Right ventricle myocardium superior (tissue), 1 donor: ENCODE results near the gene NFATC1. TPM values are rescaled to one million over a fixed set of nuclear protein-coding genes. Genes with fewer than 3 reads are reported as not detected.
A peak's percentile ranks its signal among the peaks of the same experiment; 100 is the strongest.

Experiments used
- ATAC-seq: fragments of 200-7000 bp; cut with Tn5 transposase; one replicate; pipeline ENCODE4 v1.9.1; 2020; ENCODE audit warnings: mild to moderate bottlenecking; ENCODE audit not compliant: poor library complexity
- DNase-seq: peaks from one replicate; pipeline ENCODE4 v3.0.0-alpha.2; 2020
- intact Hi-C: fragments of 100-400 bp; cut with DNase I; formaldehyde crosslinking; loops from one replicate; pipeline ENCODE4 v1.11.2; 2022
- total RNA-seq: library from RNA; stranded (reverse); fragmentation: NEBNext Ultra II Directional; extraction: Animal tissue kit (Norgen Biotek cat#: 25700); gene quantifications from one replicate; pipeline ENCODE4 v1.2.1, GENCODE V29; 2021
- donor health status: DM: no; HTN: yes; CAD: no; lungs with severe emphysema.

The NFATC1 gene
- total RNA-seq, 1 donor from 2014 or later, result 19.8 TPM

DNA sequence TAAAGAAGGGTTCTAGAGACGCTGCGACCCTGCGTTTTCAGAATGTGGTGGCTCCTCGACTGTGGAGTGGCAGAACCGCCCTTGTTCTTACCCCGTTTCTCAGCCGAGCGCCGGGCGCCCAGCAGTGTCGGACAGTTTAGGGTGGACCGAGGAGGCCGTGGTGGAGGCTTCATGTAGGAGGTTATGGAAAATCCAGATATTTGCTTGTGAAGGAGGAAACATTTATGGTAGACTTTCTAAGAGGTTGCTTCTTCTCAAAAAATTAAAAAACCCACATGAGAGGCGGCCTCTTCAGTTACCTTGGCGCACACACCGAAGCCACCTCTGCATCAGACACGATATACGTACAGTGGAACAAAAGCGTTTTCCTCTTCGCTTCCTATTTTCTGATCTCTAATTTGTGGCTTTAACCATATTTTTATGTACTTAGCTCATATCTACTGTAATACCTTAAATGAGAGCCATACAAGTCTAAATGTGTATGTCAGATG, 120.8 kb downstream of the NFATC1 start:
- DNase-seq, result no peak
- intact Hi-C loops, result no loop called here
- no peak for ATAC-seq

GRCh38 chr18:79517341-79517740, 121.6 kb downstream of the NFATC1 start:
- DNase-seq (no peak), ATAC-seq (no peak)
- intact Hi-C loops, result no loop called here

GRCh38 chr18:79518028-79518682, 122.4 kb downstream of the NFATC1 start:
- intact Hi-C loops, result no loop called here
- ATAC-seq (no peak), DNase-seq (no peak)

DNA sequence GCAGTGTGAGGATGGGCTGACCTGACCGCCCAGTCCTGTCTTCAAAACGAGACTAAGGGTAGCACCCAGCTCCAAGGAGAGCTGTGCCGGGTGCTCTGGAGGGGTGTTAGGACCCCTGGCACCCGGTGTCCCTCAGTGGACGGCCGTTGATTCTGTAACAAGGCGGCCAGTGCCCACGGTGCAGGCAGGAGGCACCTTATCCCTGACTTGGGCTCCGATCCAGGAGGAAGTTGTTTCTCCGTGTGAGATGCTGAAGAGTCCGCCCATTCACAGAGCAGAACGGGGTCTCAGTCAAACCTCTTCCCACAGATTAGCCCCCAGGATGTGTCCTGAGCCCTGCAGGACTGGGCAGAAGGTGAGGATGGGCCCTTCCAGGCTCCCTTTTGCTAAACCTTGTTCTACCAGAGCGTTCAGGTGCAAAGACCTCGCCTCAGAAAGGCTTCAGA, 123.0 kb downstream of the NFATC1 start:
- no peak for ATAC-seq
- intact Hi-C loops, result no loop called here
- no peak for DNase-seq

- peak; percentile 33 for ATAC-seq
- no peak for DNase-seq
- intact Hi-C loops, result no loop called here
Observed at GRCh38 chr18:79519751-79520477, 124.2 kb downstream of the NFATC1 start.

DNA sequence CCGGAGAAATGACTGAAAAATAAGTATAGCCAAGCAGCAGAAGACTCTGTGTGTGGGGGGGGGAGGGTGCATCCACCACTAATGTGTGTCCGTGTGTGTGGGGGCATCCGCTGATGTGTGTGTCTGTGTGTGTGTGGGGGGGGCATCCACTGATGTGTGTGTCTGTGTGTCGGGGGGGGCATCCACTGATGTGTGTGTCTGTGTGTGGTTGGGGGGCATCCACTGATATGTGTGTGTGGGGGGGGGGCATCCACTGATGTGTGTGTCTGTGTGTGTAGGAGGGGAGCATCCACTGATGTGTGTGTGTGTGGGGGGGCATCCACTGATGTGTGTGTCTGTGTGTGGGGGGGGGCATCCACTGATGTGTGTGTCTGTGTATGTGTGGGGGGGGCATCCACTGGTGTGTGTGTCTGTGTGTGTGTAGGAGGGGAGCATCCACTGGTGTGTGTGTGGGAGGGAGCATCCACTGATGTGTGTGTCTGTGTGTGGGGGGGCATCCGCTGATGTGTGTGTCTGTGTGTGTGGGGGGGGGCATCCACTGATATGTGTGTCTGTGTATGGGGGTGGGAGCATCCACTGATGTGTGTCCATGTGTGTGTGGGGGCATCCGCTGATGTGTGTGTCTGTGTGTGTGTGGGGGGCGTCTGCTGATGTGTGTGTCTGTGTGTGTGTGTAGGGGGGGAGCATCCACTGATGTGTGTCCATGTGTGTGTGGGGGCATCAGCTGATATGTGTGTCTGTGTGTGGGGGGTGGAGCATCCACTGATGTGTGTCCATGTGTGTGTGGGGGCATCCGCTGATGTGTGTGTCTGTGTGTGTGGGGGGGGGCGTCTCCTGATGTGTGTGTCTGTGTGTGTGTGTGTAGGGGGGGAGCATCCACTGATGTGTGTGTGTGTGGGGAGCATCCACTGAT, 125.0 kb downstream of the NFATC1 start:
- intact Hi-C loops, result no loop called here
- no peak for DNase-seq
- ATAC-seq, result no peak

DNA sequence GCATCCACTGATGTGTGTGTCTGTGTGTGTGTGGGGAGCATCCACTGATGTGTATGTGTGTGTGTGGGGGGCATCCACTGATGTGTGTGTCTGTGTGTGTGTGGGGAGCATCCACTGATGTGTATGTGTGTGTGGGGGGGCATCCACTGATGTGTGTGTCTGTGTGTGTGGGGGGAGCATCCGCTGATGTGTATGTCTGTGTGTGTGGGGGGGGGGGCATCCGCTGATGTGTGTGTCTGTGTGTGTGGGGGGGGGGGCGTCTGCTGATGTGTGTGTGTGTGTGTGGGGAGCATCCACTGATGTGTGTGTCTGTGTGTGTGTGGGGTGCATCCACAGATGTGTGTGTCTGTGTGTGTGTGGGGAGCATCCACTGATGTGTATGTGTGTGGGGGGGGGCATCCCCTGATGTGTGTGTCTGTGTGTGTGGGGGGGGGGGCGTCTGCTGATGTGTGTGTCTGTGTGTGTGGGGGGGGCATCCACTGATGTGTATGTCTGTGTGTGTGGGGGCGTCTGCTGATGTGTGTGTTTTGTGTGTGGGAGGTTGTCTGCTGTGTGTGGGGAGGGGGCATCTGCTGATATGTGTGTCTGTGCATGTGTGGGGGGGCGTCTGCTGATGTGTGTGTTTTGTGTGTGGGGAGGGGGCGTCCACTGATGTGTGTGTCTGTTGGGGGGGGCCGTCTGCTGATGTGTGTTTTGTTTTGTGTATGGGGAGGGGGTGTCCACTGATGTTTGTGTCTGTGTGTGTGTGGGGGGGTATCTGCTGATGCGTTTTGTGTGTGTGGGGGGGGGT, 125.9 kb downstream of the NFATC1 start:
- no peak for DNase-seq
- intact Hi-C loops, result no loop called here
- no peak for ATAC-seq

- intact Hi-C loops, result no loop called here
- ATAC-seq (no peak), DNase-seq (no peak)
Observed at GRCh38 chr18:79522451-79523205, 126.9 kb downstream of the NFATC1 start.

DNA sequence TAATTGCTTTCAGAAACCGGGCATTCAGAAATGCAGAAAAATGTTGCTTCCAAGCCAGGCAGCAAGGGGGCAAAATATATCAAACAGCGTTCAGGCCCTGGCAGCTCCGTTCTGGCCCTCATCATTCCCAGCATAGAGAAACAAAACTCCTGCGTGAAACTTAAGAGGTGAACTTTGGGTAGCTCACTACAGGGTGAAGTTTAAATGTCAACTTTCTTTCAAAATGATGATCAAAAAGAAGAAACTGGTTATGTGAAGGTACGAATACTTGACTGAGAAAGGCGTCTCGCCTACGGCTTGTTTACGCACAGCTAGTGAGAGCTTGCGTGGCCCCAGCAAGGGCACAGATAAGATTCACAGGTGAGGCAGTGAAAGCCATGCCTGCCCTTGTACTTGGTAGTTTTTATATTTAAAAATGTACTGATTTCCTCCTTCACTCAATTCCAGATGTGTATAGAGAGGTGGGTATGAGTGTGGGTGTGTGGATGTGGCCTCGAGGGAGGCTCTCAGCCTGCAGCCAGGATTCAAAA, 127.5 kb downstream of the NFATC1 start:
- intact Hi-C loops, result no loop called here
- ATAC-seq (no peak), DNase-seq (no peak)

DNA sequence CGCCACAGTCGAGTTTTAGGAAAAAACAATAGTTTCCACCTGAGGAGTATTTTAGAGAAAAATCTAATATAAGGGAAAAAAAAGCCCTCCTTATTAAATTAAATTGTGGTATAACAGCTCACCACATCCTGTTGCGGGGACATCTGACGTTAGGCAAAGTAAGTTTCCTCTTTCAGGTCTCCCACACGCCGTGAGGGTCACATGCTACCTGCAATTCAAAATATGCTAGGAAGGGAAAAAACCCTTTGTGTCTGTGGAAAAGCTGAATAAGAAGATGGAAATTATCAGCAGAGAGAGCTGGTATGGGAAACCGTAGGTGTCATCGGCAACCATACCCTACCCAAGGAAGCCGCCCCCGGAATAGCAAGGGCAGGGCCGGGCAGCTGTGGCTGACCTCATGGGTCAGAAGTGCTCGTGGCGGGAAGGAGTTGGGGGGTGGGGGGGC, 128.0 kb downstream of the NFATC1 start:
- intact Hi-C loops, result no loop called here
- ATAC-seq (no peak), DNase-seq (no peak)

DNA sequence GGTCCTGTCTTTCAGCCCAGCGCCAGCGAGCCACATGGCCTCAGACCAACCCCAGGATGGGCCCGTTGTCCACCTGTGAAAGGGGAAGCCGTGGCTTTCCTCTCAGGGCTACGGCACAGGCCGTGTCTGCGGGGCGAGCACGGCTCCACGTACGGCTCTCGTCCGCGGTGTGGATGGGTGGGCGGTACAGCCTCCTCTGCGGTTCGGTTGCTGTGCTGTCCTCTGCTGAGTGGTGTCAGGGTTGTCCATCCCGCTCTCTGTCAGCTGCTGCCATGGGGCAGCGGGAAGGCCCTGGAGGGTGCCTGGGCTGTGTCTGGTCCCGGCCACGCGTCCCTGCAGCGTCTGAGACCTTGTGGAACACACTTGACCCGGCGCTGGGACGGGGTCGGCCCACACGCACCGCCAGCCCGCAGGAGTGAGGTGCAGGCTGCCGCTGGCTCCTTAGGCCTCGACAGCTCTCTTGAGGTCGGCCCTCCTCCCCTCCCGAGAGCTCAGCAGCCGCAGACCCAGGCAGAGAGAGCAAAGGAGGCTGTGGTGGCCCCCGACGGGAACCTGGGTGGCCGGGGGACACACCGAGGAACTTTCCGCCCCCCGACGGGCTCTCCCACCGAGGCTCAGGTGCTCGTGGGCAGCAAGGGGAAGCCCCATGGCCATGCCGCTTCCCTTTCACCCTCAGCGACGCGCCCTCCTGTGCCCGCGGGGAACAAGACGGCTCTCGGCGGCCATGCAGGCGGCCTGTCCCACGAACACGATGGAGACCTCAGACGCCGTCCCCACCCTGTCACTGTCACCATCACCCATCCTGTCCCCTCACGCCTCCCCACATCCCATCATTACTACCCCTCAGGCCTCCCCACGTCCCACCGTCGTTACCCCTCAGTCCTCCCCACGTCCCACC, 128.7 kb downstream of the NFATC1 start:
- DNase-seq (no peak), ATAC-seq (no peak)
- intact Hi-C loops, result loop anchor here (5.0 kb wide), 1 partner anchor 118 kb away; no protein-coding TSS in a partner anchor

GRCh38 chr18:79525556-79526467, 130.1 kb downstream of the NFATC1 start:
- ATAC-seq (peak; percentile 90), DNase-seq (peak; percentile 87)
- intact Hi-C loops, result loop anchor here (5.0 kb wide), 1 partner anchor 116 kb away; no protein-coding TSS in a partner anchor

- peak; percentile 38 for ATAC-seq
- peak; percentile 61 for DNase-seq
- intact Hi-C loops, result loop anchor here (5.0 kb wide), 1 partner anchor 116 kb away; no protein-coding TSS in a partner anchor
Observed at GRCh38 chr18:79526468-79527460, 131.0 kb downstream of the NFATC1 start.

- ATAC-seq (no peak), DNase-seq (no peak)
- intact Hi-C loops, result loop anchor here (2.0 to 5.0 kb wide), 2 partner anchors 115 to 147 kb away; no protein-coding TSS in a partner anchor
Observed at GRCh38 chr18:79527656-79528315, 132.1 kb downstream of the NFATC1 start.
